ENCODE measurements around the gene PRKCE. TPM values are rescaled to one million over a fixed set of nuclear protein-coding genes. Genes with fewer than 3 reads are reported as not detected.

The PRKCE gene
- polyA plus RNA-seq, 3 donors: 1.3 to 7.7 (median 2.3) TPM

GRCh38 chr2:45763797-45764196 is 112.3 kb downstream of the PRKCE start:
- H2AFZ ChIP-seq (ENCODE audit: insufficient read depth, low read depth, low read length, poor library complexity, severe bottlenecking): no peak overlapping the region
- H3K27ac Mint-ChIP-seq: no peak overlapping the region
- H3K27me3 ChIP-seq (ENCODE audit: control insufficient read depth in 2 of 2, insufficient read depth in 2 of 2, low read length in 2 of 2): no peaks in the 10 kb centered on the region
- H3K79me2 ChIP-seq (ENCODE audit: insufficient read depth, low read length): peaks cover 13% of the 10 kb centered on the region
- H3K9ac ChIP-seq (ENCODE audit: insufficient read depth, low read length, poor library complexity, severe bottlenecking): no peak overlapping the region
- H3K36me3 ChIP-seq (replicated peaks in 1 of 2; ENCODE audit: control insufficient read depth in 1 of 2, insufficient read depth in 2 of 2, low read length in 2 of 2): no peaks in the 10 kb centered on the region
- intact Hi-C loops (cut with micrococcal nuclease): no loop called here
- peaks cover 42 to 47% of the 10 kb centered on the region in 2 donors for H3K4me1 ChIP-seq (ENCODE audit: control insufficient read depth in 1 of 2, insufficient read depth in 2 of 2, low read length in 2 of 2)
- no peak overlapping the region for H3K4me2 ChIP-seq (replicated peaks; ENCODE audit: extremely low read depth, low read length, poor library complexity, severe bottlenecking)
- H4K20me1 ChIP-seq (ENCODE audit: insufficient read depth, low read length): peaks cover 18% of the 10 kb centered on the region
- no peaks in the 10 kb centered on the region for H3K27me3 Mint-ChIP-seq (ENCODE audit: low read depth in 3 of 3)
- TF ChIP-seq CTCF (IDR thresholded peaks at IDR 0.05): no peak
- no peaks in the 10 kb centered on the region for H3K9me3 ChIP-seq (replicated peaks in 1 of 2; ENCODE audit: control insufficient read depth in 1 of 2, insufficient read depth in 1 of 2, low read length in 2 of 2)
- no peak overlapping the region for H3K4me3 Mint-ChIP-seq
- peaks cover 53% of the 10 kb centered on the region for H3K4me1 Mint-ChIP-seq
- no peak overlapping the region for H3K27ac ChIP-seq (ENCODE audit: low read depth in 1 of 2, low read length in 2 of 2)
- H3K9me3 Mint-ChIP-seq: no peaks in the 10 kb centered on the region
- WGBS (ENCODE audit: insufficient coverage): no CpG with 5 or more reads among the region's 5 CpGs
- DNase-seq: no peak
- H3K4me3 ChIP-seq (replicated peaks in 1 of 3; ENCODE audit: low read depth in 2 of 3, low read length in 3 of 3): no peak overlapping the region
- H3K36me3 Mint-ChIP-seq: no peaks in the 10 kb centered on the region

GRCh38 chr2:45765007-45765727 is 113.7 kb downstream of the PRKCE start:
- H3K9ac ChIP-seq (ENCODE audit: insufficient read depth, low read length, poor library complexity, severe bottlenecking): no peak overlapping the region
- intact Hi-C loops (cut with micrococcal nuclease): no loop called here
- H3K9me3 ChIP-seq (replicated peaks in 1 of 2; ENCODE audit: control insufficient read depth in 1 of 2, insufficient read depth in 1 of 2, low read length in 2 of 2): no peaks in the 10 kb centered on the region
- H3K4me3 ChIP-seq (replicated peaks in 1 of 3; ENCODE audit: low read depth in 2 of 3, low read length in 3 of 3): peak overlapping the region in 1 of 3 experiments; percentile 58
- Mint-ChIP-seq H3K4me3 (peak overlapping the region in 1 of 2 donors; percentile 61), H3K4me1 (peaks cover 67% of the 10 kb centered on the region), H3K27me3 (ENCODE audit: low read depth in 3 of 3) (peaks cover 0 to 2% (median 0%) of the 10 kb centered on the region in 3 donors), H3K27ac (peak overlapping the region; percentile 79 to 95 (median 92)), H3K9me3 (no peaks in the 10 kb centered on the region), H3K36me3 (no peaks in the 10 kb centered on the region)
- no peak overlapping the region for H2AFZ ChIP-seq (ENCODE audit: insufficient read depth, low read depth, low read length, poor library complexity, severe bottlenecking)
- H3K79me2 ChIP-seq (ENCODE audit: insufficient read depth, low read length): peaks cover 19% of the 10 kb centered on the region
- peaks cover 7% of the 10 kb centered on the region for H4K20me1 ChIP-seq (ENCODE audit: insufficient read depth, low read length)
- TF ChIP-seq CTCF (IDR thresholded peaks at IDR 0.05): no peak
- no peaks in the 10 kb centered on the region for H3K27me3 ChIP-seq (ENCODE audit: control insufficient read depth in 2 of 2, insufficient read depth in 2 of 2, low read length in 2 of 2)
- peaks cover 49 to 61% of the 10 kb centered on the region in 2 donors for H3K4me1 ChIP-seq (ENCODE audit: control insufficient read depth in 1 of 2, insufficient read depth in 2 of 2, low read length in 2 of 2)
- no peaks in the 10 kb centered on the region for H3K36me3 ChIP-seq (replicated peaks in 1 of 2; ENCODE audit: control insufficient read depth in 1 of 2, insufficient read depth in 2 of 2, low read length in 2 of 2)
- WGBS (ENCODE audit: insufficient coverage): 82% methylated on average over 2 of the region's 8 CpGs
- H3K27ac ChIP-seq (ENCODE audit: low read depth in 1 of 2, low read length in 2 of 2): peak overlapping the region; percentile 43 to 81
- H3K4me2 ChIP-seq (replicated peaks; ENCODE audit: extremely low read depth, low read length, poor library complexity, severe bottlenecking): peak overlapping the region; percentile 69
- DNase-seq: peak; percentile 64 to 85 (median 77)
